ENCODE data around the gene BTBD16.

Gene BTBD16

GRCh38 chr10:122271076-122271475 lies at the start of gene BTBD16:
BTBD16 (plus strand) TSS chr10:122271296; CDS start chr10:122275082, 3,786 bp downstream.
- no peak for DNase-seq (ENCODE audit: low spot score)

GRCh38 chr10:122221958-122222357 lies 49.1 kb upstream of the BTBD16 start:
- DNase-seq (ENCODE audit: low spot score): no peak

- no peak for DNase-seq (ENCODE audit: low spot score)
These were observed 48.5 kb upstream of the BTBD16 start for GRCh38 chr10:122222638-122223037.

- DNase-seq (ENCODE audit: low spot score): no peak
These were observed 46.9 kb upstream of the BTBD16 start for GRCh38 chr10:122224159-122224558.

- DNase-seq (ENCODE audit: low spot score): no peak
These were observed 45.8 kb upstream of the BTBD16 start for GRCh38 chr10:122225330-122225729.

- no peak for DNase-seq (ENCODE audit: low spot score)
These were observed 43.3 kb upstream of the BTBD16 start for GRCh38 chr10:122227754-122228153.

GRCh38 chr10:122229666-122230065 lies 41.4 kb upstream of the BTBD16 start:
- no peak for DNase-seq (ENCODE audit: low spot score)

- DNase-seq (ENCODE audit: low spot score): no peak
These were observed 40.9 kb upstream of the BTBD16 start for GRCh38 chr10:122230222-122230621.

- DNase-seq (ENCODE audit: low spot score): no peak
These were observed 38.3 kb upstream of the BTBD16 start for GRCh38 chr10:122232769-122233168.

- DNase-seq (ENCODE audit: low spot score): no peak
These were observed 37.2 kb upstream of the BTBD16 start for GRCh38 chr10:122233857-122234348.

- DNase-seq (ENCODE audit: low spot score): no peak
These were observed 36.7 kb upstream of the BTBD16 start for GRCh38 chr10:122234416-122234815.

- no peak for DNase-seq (ENCODE audit: low spot score)
These were observed 34.3 kb upstream of the BTBD16 start for GRCh38 chr10:122236690-122237306.

- no peak for DNase-seq (ENCODE audit: low spot score)
These were observed 33.6 kb upstream of the BTBD16 start for GRCh38 chr10:122237331-122237990.

- no peak for DNase-seq (ENCODE audit: low spot score)
These were observed 31.4 kb upstream of the BTBD16 start for GRCh38 chr10:122239578-122240257.

- DNase-seq (ENCODE audit: low spot score): no peak
These were observed 30.7 kb upstream of the BTBD16 start for GRCh38 chr10:122240401-122240800.

- DNase-seq (ENCODE audit: low spot score): no peak
These were observed 29.3 kb upstream of the BTBD16 start for GRCh38 chr10:122241836-122242235.

- no peak for DNase-seq (ENCODE audit: low spot score)
These were observed 27.5 kb upstream of the BTBD16 start for GRCh38 chr10:122243550-122243949.

GRCh38 chr10:122244001-122244975 lies 26.8 kb upstream of the BTBD16 start:
- no peak for DNase-seq (ENCODE audit: low spot score)

- DNase-seq (ENCODE audit: low spot score): no peak
These were observed 26.0 kb upstream of the BTBD16 start for GRCh38 chr10:122245136-122245535.

GRCh38 chr10:122245897-122246296 lies 25.2 kb upstream of the BTBD16 start:
- no peak for DNase-seq (ENCODE audit: low spot score)

GRCh38 chr10:122246830-122247520 lies 24.1 kb upstream of the BTBD16 start:
- no peak for DNase-seq (ENCODE audit: low spot score)

Measured in LoVo (cell line).